H9 (cell line): ENCODE results near the gene MAPKAPK2. TPM values are rescaled to one million over a fixed set of nuclear protein-coding genes. Genes with fewer than 3 reads are reported as not detected.
"Not testable (repeated sequence)": the region's sequence is repeated elsewhere in the genome, so short reads cannot be mapped to it uniquely, and the experiment has no call there.

Experiments used
- DNase-seq: peaks from one replicate; pipeline ENCODE4 v3.0.0-alpha.2; 2017
- H2AFZ ChIP-seq: one replicate; pipeline ENCODE4 v1.6.1; 2013; ENCODE audit warnings: mild to moderate bottlenecking, low read length, control low read depth, moderate library complexity
- H2AK5ac ChIP-seq: 2 replicates; pipeline ENCODE4 v1.6.1; 2013; ENCODE audit warnings: low read length, control low read depth, mixed read lengths; ENCODE audit not compliant: insufficient read length
- H2BK120ac ChIP-seq: one replicate; pipeline ENCODE4 v1.6.1; 2013; ENCODE audit warnings: low read depth, mild to moderate bottlenecking, low read length, control low read depth, inconsistent platforms; ENCODE audit not compliant: poor library complexity, severe bottlenecking
- H2BK12ac ChIP-seq: 2 replicates; pipeline ENCODE4 v1.6.1; 2013; ENCODE audit warnings: low read length, control low read depth, mixed read lengths, low read depth; ENCODE audit not compliant: insufficient read length
- H2BK15ac ChIP-seq: 2 replicates; pipeline ENCODE4 v1.6.1; 2013; ENCODE audit warnings: low read depth, low read length, control low read depth
- H2BK20ac ChIP-seq: one replicate; pipeline ENCODE4 v1.6.1; 2013; ENCODE audit warnings: low read depth, mild to moderate bottlenecking, low read length, control low read depth, inconsistent platforms; ENCODE audit not compliant: poor library complexity, severe bottlenecking
- H2BK5ac ChIP-seq: 2 replicates; pipeline ENCODE4 v1.6.1; 2013; ENCODE audit warnings: low read length, control low read depth, mixed read lengths; ENCODE audit not compliant: insufficient read length
- H3K14ac ChIP-seq: 2 replicates; pipeline ENCODE4 v1.6.1; 2013; ENCODE audit warnings: low read length, control low read depth; ENCODE audit not compliant: insufficient read depth
- H3K18ac ChIP-seq: 2 replicates; pipeline ENCODE4 v1.6.1; 2013; ENCODE audit warnings: low read depth, mild to moderate bottlenecking, mixed read lengths, low read length, control low read depth; ENCODE audit not compliant: insufficient read length
- H3K23ac ChIP-seq: 2 replicates; pipeline ENCODE4 v1.6.1; 2013; ENCODE audit warnings: low read length, control low read depth, mixed read lengths, low read depth; ENCODE audit not compliant: insufficient read length
- H3K23me2 ChIP-seq: 2 replicates; pipeline ENCODE4 v1.6.1; 2013; ENCODE audit warnings: low read depth, mild to moderate bottlenecking, mixed read lengths, low read length, control low read depth; ENCODE audit not compliant: insufficient read length, poor library complexity, severe bottlenecking
- H3K27ac ChIP-seq: 2 replicates; pipeline ENCODE4 v1.5.1; 2013; ENCODE audit warnings: low read length, control low read depth, mixed read lengths, low read depth; ENCODE audit not compliant: insufficient read length
- H3K27me3 ChIP-seq: 2 replicates; pipeline ENCODE4 v1.6.1; 2013; ENCODE audit warnings: low read length, control low read depth, inconsistent platforms; ENCODE audit not compliant: insufficient read depth
- H3K4ac ChIP-seq: 2 replicates; pipeline ENCODE4 v1.6.1; 2013; ENCODE audit warnings: low read depth, mild to moderate bottlenecking, control low read depth, inconsistent platforms, low read length, moderate library complexity
- H3K4me1 ChIP-seq: 2 replicates; pipeline ENCODE4 v1.6.1; 2013; ENCODE audit warnings: low read length, control low read depth, inconsistent platforms; ENCODE audit not compliant: insufficient read depth
- H3K4me2 ChIP-seq: 2 replicates; pipeline ENCODE4 v1.6.1; 2013; ENCODE audit warnings: low read length, control low read depth, mixed read lengths; ENCODE audit not compliant: insufficient read length, insufficient read depth
- H3K56ac ChIP-seq: 2 replicates; pipeline ENCODE4 v1.6.1; 2013; ENCODE audit warnings: low read depth, mild to moderate bottlenecking, mixed read lengths, low read length, control low read depth; ENCODE audit not compliant: insufficient read length
- H3K79me1 ChIP-seq: 2 replicates; pipeline ENCODE4 v1.6.1; 2013; ENCODE audit warnings: low read depth, mild to moderate bottlenecking, moderate library complexity, low read length, control low read depth, inconsistent platforms; ENCODE audit not compliant: insufficient read depth, poor library complexity, severe bottlenecking
- H3K79me2 ChIP-seq: 2 replicates; pipeline ENCODE4 v1.6.1; 2013; ENCODE audit warnings: low read length, control low read depth, inconsistent platforms; ENCODE audit not compliant: insufficient read depth
- H3K9ac ChIP-seq: 2 replicates; pipeline ENCODE4 v1.6.1; 2013; ENCODE audit warnings: low read length, control low read depth, mixed read lengths; ENCODE audit not compliant: insufficient read length; ENCODE audit errors: extremely low read depth
- H3K9me3 ChIP-seq: one replicate; pipeline ENCODE4 v1.6.1; 2013; ENCODE audit warnings: low read depth, low read length, inconsistent platforms; ENCODE audit not compliant: control insufficient read depth
- H3T11ph ChIP-seq: one replicate; pipeline ENCODE4 v1.6.1; 2013; ENCODE audit warnings: mild to moderate bottlenecking, low read length, control low read depth, inconsistent platforms
- H4K20me1 ChIP-seq: one replicate; pipeline ENCODE4 v1.6.1; 2013; ENCODE audit not compliant: control insufficient read depth, insufficient read length, insufficient read depth
- H4K5ac ChIP-seq: 2 replicates; pipeline ENCODE4 v1.6.1; 2013; ENCODE audit warnings: low read depth, mild to moderate bottlenecking, mixed read lengths, low read length, control low read depth; ENCODE audit not compliant: insufficient read length
- H4K8ac ChIP-seq: replicated peaks from 2 replicates; pipeline ENCODE4 v1.6.1; 2013; ENCODE audit warnings: low read length, control low read depth, mixed read lengths, low read depth; ENCODE audit not compliant: insufficient read length
- H4K91ac ChIP-seq: 2 replicates; pipeline ENCODE4 v1.6.1; 2013; ENCODE audit warnings: low read depth, mild to moderate bottlenecking, moderate library complexity, mixed read lengths, low read length, control low read depth; ENCODE audit not compliant: insufficient read length
- H3K27ac Mint-ChIP-seq, 3 experiments: 2 replicates in 2 of 3; 3 replicates in 1 of 3; pipeline ENCODE4 v1.8.0; 2020 to 2021; ENCODE audit warnings: mixed read lengths in 3 of 3, mild to moderate bottlenecking in 1 of 3, moderate library complexity in 1 of 3
- H3K27me3 Mint-ChIP-seq: 2 replicates; pipeline ENCODE4 v1.8.0; 2021; ENCODE audit warnings: low read depth, mild to moderate bottlenecking, moderate library complexity, mixed read lengths
- H3K36me3 Mint-ChIP-seq, 3 experiments: 2 replicates in 2 of 3; 3 replicates in 1 of 3; pipeline ENCODE4 v1.8.0; 2020 to 2021; ENCODE audit warnings: low read depth in 3 of 3, mixed read lengths in 3 of 3; ENCODE audit not compliant: insufficient read depth in 1 of 3
- H3K4me1 Mint-ChIP-seq, 2 experiments: 2 replicates each; pipeline ENCODE4 v1.8.0; 2020; ENCODE audit warnings: mixed read lengths in 2 of 2
- H3K4me3 Mint-ChIP-seq, 2 experiments: 2 replicates in 1 of 2; 3 replicates in 1 of 2; pipeline ENCODE4 v1.8.0; 2020 to 2021; ENCODE audit warnings: mild to moderate bottlenecking in 2 of 2, mixed read lengths in 2 of 2, moderate library complexity in 1 of 2
- H3K9me3 Mint-ChIP-seq, 2 experiments: 2 replicates in 1 of 2; 3 replicates in 1 of 2; pipeline ENCODE4 v1.8.0; 2020; ENCODE audit warnings: mild to moderate bottlenecking in 2 of 2, mixed read lengths in 2 of 2, moderate library complexity in 1 of 2
- CTCF ChIP-seq: fragments of 200-600 bp; sonication (generic); conservative IDR thresholded peaks from 3 replicates; pipeline ENCODE4 v1.8.0; 2021; ENCODE audit warnings: antibody characterized with exemption, mild to moderate bottlenecking
- WGBS: extraction: QIAGEN DNeasy Blood & Tissue Kit; methylation state at CpG from one replicate; pipeline ENCODE4 v1.1.7; 2013; ENCODE audit warnings: missing lambda C conversion rate, low lambda C conversion rate, mixed read lengths; ENCODE audit not compliant: insufficient read length; ENCODE audit errors: extremely low coverage; 5-methylcytosine and 5-hydroxymethylcytosine counted together
- total RNA-seq: library from RNA; stranded (reverse); gene quantifications from 2 replicates; pipeline ENCODE4 v1.2.1, GENCODE V29; 2021

The MAPKAPK2 gene
- total RNA-seq, 1 experiment from 2014 or later, result 50.1 TPM

GRCh38 chr1:206761159-206761768 is 76.6 kb downstream of the MAPKAPK2 start:
- H3K23ac ChIP-seq, result no peak overlapping the region
- no peak overlapping the region for H3K4me3 Mint-ChIP-seq
- H3K79me1 ChIP-seq, result no peaks in the 10 kb centered on the region
- H3K36me3 Mint-ChIP-seq, result no peaks in the 10 kb centered on the region
- TF ChIP-seq CTCF, result peak; percentile 46; the same call in 2 of the 3 replicates
- no peak overlapping the region for H4K91ac ChIP-seq
- H2BK20ac ChIP-seq, result no peak overlapping the region
- H3K4me2 ChIP-seq, result no peak overlapping the region
- no peak for DNase-seq
- H3K9me3 Mint-ChIP-seq, result no peaks in the 10 kb centered on the region
- no peak overlapping the region for H2BK12ac ChIP-seq
- H3K9me3 ChIP-seq, result no peaks in the 10 kb centered on the region
- H3K9ac ChIP-seq, result no peak overlapping the region
- H4K20me1 ChIP-seq, result no peaks in the 10 kb centered on the region
- WGBS, result no CpG with 5 or more reads among the region's 6 CpGs
- H3T11ph ChIP-seq, result no peak overlapping the region
- no peaks in the 10 kb centered on the region for H3K23me2 ChIP-seq
- no peaks in the 10 kb centered on the region for H3K79me2 ChIP-seq
- H3K18ac ChIP-seq, result peak overlapping the region; percentile 17
- no peak overlapping the region for H3K56ac ChIP-seq
- H2BK15ac ChIP-seq, result no peak overlapping the region
- no peak overlapping the region for H4K5ac ChIP-seq
- no peak overlapping the region for H2AFZ ChIP-seq
- H3K4me1 Mint-ChIP-seq, result peaks cover 6% of the 10 kb centered on the region in 2 experiments
- H3K14ac ChIP-seq, result no peak overlapping the region
- no peak overlapping the region for H3K4ac ChIP-seq
- H2BK120ac ChIP-seq, result no peak overlapping the region
- H3K27me3 Mint-ChIP-seq, result peaks cover 3% of the 10 kb centered on the region; the same call in 1 of the 2 replicates
- no peak overlapping the region for H3K27ac ChIP-seq
- no peak overlapping the region for H2AK5ac ChIP-seq
- H3K27ac Mint-ChIP-seq, result no peak overlapping the region
- no peak overlapping the region for H2BK5ac ChIP-seq
- no peaks in the 10 kb centered on the region for H3K4me1 ChIP-seq
- no peak overlapping the region for H4K8ac ChIP-seq
- H3K27me3 ChIP-seq, result no peaks in the 10 kb centered on the region

GRCh38 chr1:206762741-206763364 is 78.1 kb downstream of the MAPKAPK2 start:
- not testable (repeated sequence) for H2BK15ac ChIP-seq, H3K27me3 Mint-ChIP-seq, H3K9ac ChIP-seq, H3K79me2 ChIP-seq, H3K36me3 Mint-ChIP-seq, H3K79me1 ChIP-seq, H3K4me1 ChIP-seq, H2BK120ac ChIP-seq, H3T11ph ChIP-seq, H3K4ac ChIP-seq, H3K56ac ChIP-seq, H3K23me2 ChIP-seq, H3K27me3 ChIP-seq, H3K18ac ChIP-seq, H3K27ac Mint-ChIP-seq, H2BK5ac ChIP-seq, H2BK20ac ChIP-seq, H4K91ac ChIP-seq, H3K27ac ChIP-seq, H3K14ac ChIP-seq, H3K4me3 Mint-ChIP-seq, H3K4me2 ChIP-seq, H3K23ac ChIP-seq, H3K9me3 ChIP-seq, H2AK5ac ChIP-seq, H4K5ac ChIP-seq, H2AFZ ChIP-seq, H2BK12ac ChIP-seq, H3K9me3 Mint-ChIP-seq, H4K20me1 ChIP-seq, H4K8ac ChIP-seq, DNase-seq
- peaks cover 14 to 15% of the 10 kb centered on the region in 2 experiments for H3K4me1 Mint-ChIP-seq
- no CpG with 5 or more reads among the region's 12 CpGs for WGBS
